DMS 273 (cell line): ENCODE measurements around the gene HEXA.

Experiments
- DNase-seq: peaks from one replicate; lab custom pipeline; 2025; ENCODE audit not compliant: unreplicated experiment; lab: John Stamatoyannopoulos, UW

Gene HEXA

GRCh38 chr15:72377331-72377730, 1.5 kb upstream of the HEXA start:
- DNase-seq = no peak

- peak; percentile 22 for DNase-seq
Observed at GRCh38 chr15:72375501-72375845, 341 bp downstream of the HEXA start.

- DNase-seq = no peak
Observed at GRCh38 chr15:72372361-72372760, 3.5 kb downstream of the HEXA start.

DNA sequence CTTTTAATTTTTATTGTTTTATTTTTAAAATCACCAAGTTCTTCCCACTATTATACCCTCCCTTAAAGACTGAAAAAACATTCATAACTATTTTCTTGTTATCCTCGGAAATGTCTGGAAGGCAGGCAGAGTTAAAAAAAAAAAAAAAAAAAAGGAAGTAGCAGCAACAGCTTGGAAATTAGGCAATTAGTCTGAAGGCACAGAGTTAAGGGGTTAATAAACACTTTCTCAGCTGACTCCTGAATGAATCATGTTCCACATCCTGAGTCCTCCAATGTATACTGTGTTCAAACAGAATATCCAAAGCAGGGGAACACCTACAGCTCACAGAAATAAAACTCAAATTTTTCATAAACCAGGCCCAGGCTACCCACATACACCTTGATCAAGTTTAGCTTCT, 5.8 kb downstream of the HEXA start:
- DNase-seq = no peak

DNA sequence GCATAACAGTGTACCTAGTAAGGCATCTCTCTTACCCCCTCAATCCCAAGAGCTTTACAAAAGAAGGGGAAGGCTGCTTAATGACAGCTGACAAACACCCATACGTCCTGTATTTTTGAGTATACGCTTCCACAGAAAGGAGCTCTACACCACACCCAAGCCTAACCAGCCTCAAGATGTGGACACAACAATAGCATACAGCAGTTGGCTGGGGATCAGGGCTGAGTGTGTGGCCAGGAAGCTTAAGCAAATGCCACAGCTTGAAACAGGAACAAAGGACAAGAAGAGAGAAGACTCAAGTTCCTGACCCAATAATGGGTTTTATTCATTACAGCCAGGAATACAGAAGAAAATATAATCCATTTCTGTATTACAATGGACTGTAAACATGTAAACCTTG, 6.9 kb downstream of the HEXA start:
- no peak for DNase-seq

DNA sequence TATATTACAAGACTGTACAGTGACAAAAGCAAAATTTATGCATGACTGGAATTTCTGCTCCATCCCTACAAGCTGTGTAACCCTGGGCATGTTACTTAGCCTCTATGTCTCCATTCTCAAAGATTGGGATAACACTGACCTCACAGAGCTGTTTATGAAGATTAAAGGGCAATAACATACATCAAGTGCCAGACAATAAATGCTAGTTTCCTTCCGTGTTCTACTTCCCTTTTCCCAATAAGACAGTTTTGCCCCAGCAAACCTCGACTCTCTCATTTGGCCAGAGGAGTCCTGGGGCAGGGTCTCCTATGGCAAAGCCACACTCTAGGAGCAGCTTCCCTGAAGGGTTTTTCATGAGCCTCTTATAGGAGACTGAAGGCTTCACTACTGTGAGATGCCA, 7.5 kb downstream of the HEXA start:
- no peak for DNase-seq

DNA sequence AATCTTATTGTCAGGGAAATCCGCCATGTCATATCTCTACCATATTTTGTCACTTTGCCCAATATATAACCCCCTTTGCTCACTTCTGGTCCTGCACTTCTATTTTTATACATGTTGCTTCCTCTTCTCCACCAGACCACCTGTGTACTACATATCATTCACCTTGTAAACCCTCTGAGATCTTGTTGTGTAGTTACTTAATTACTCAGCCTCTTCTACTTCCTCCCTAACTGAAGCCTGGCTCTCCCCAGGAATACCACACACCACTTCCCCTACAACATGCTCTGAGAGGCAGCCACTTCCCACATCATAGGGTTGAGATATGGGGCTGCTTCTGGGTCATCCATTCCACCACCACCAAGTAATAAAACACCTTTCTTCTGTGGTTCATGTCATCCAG, 10.0 kb downstream of the HEXA start:
- DNase-seq = no peak

GRCh38 chr15:72361176-72361575, 14.6 kb downstream of the HEXA start:
- no peak for DNase-seq

GRCh38 chr15:72358650-72359171, 17.1 kb downstream of the HEXA start:
- DNase-seq = peak; percentile 21

DNA sequence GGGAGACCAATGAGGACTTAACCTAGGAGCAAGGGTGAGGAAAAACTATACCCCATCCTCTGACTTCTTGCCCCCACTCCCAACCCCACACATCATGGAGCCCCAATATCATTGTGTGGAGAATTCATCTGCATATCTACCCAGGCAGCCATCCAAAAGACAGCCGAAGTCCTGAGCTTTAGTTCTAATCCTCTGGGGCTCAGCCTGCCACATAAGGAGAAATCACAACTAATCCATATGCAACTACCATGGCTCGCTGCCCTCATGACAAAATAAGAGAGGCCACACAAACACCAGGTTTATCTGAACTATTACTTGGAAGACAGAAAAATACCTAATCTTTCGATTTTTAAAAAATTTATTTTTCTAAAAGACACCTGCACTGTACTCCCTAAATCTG, 17.7 kb downstream of the HEXA start:
- DNase-seq = no peak

- DNase-seq = no peak
Observed at GRCh38 chr15:72354496-72354895, 21.3 kb downstream of the HEXA start.

DNA sequence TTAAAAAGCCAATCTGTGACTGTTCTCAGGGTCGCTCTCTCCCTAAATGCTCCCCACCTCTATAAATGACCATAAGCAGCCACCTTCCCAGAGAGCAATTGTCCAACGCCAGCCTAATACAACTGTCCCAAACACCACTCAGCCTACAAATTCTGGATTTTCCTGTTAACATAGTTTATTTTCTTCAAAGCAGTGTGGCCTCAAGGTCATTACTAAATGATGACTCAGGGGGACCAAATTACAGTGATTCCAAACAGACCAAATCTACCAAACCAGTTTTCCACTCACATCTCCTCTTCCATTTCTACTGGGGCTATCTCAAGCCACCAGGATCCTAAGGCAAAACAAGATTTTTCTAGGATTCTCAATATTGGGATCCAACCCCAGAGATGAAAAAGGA, 22.5 kb downstream of the HEXA start:
- DNase-seq = no peak

- DNase-seq = no peak
Observed at GRCh38 chr15:72345806-72346205, 30.0 kb downstream of the HEXA start.

GRCh38 chr15:72345280-72345679, 30.5 kb downstream of the HEXA start:
- no peak for DNase-seq

- DNase-seq = no peak
Observed at GRCh38 chr15:72344602-72345001, 31.2 kb downstream of the HEXA start.

DNA sequence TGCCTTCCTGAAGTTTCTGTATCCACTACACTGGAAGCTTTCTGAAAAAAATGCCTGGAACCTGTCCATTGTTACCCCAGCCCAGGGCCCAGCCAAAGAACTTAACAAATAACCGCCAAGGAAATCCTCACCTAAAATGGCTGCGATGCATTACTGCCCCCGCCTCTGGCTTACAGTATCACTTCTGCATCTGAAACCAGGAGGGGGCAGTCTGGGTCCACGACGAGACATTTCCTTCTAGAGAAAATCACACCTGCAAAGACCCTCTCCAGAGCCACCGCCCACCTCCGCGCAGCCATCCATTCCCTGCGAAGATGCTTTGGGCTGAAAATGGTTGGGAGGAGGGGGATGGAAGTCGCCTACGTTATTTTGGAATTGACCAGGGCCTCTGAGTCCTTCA, 33.4 kb downstream of the HEXA start:
- DNase-seq = peak; percentile 37

DNA sequence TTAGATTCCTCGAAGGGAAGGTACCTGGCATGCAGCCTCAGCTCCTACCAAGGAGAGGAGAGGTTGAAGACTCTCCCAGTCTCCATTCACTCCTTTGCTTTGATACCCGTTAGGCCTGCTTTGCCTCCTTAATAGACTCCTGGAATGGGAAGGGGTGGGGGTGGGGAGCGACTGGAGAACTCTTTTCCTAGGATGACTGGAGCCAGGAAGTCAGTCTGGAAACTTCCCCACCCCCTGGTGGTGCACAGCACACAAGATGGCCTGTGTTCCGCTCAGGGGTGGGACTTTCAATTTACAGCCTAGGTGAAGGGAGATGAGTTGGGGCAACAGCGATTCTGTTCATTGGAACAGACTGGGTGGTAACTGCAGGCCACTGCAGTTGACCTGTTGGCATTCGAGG, 34.5 kb downstream of the HEXA start:
- peak; percentile 55 for DNase-seq

DNA sequence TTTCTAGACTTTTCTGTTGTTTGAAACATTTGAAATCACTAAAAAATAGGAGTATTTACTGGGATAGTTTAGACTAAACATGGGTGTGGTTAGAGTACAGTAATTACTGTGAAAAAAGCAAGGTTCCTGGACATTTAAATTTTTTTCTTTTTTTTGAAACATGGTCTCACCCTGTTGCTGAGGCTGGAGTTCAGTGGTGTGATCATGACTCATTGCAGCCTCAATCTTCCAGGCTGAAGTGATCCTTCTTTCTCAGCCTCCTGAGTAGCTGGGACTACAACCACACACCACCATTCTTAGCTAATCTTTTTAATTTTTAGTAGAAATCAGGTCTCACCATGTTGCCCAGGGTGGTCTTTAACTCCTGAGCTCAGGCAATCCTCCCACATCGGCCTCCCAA, 35.4 kb downstream of the HEXA start:
- no peak for DNase-seq

DNA sequence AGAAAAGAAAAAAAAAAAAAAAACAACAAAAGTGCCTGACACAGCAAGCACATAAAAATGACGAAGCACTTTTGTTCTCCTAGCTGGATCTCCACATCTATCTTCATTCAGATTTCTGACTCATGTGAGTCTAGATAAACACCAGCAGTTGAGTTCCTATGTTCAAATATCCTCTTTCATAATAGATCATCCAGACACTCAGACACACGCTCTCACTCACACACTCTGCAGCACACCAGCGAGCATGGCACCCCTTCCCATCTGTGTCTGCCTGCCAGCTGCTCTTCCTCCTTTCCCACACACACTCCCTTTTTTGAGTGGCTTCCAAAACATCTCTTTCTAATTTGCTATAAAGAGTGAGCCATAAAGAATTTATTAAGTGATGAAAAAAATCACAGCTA, 36.0 kb downstream of the HEXA start:
- DNase-seq = peak; percentile 69

- DNase-seq = no peak
Observed at GRCh38 chr15:72338617-72339321, 37.0 kb downstream of the HEXA start.

DNA sequence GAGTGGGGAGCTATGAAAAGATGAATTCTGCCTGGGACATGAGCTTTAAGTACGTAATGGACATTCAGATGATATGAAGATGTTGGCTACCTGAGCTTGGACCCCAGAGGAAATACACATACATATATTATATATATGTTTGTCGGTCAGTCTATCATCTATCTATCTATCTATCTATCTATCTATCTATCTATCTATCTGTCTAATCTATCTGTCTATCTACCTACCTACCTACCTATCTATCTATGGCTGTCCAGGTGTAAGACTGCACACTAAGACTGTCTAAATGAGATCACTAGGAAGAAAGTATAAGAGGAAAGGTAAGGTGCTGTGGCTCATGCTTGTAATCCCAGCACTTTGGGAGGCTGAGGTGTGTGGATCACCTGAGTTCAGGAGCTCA, 37.7 kb downstream of the HEXA start:
- DNase-seq = no peak

- no peak for DNase-seq
Observed at GRCh38 chr15:72334842-72335241, 41.0 kb downstream of the HEXA start.

DNA sequence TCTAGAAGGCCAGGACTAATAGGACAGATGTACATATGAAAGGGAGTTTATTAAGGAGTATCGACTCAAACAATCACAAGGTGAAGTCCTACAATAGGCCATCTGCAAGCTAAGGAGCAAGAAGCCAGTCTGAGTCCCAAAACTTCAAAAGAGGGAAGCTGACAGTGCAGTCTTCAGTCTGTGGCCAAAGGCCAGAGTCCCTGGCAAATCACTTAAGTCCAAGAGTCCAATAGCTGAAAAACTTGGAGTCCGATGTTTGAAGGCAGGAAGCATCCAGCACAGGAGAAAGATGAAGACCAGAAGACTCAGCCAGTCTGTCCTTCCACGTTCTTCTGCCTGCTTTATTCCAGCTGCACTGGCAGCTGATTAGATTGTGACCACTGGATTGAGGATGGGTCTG, 44.8 kb downstream of the HEXA start:
- no peak for DNase-seq
